ENCODE results near the gene FTCD.

- TF ChIP-seq CTCF (IDR thresholded peaks at IDR 0.05) (no peak), POLR2A (IDR thresholded peaks at IDR 0.05) (no peak)
These were observed 28.8 kb downstream of the FTCD start for GRCh38 chr21:46126309-46127238.

All from vagina (tissue), 2 donors.